Osteocyte (in vitro differentiated cells): Measurements from ENCODE around the gene FGR. TPM values are rescaled to one million over a fixed set of nuclear protein-coding genes. Genes with fewer than 3 reads are reported as not detected.
A peak's percentile ranks its signal among the peaks of the same experiment; 100 is the strongest.
"Not testable (repeated sequence)": the region's sequence is repeated elsewhere in the genome, so short reads cannot be mapped to it uniquely, and the experiment has no call there.

Experiments used
- DNase-seq: peaks from one replicate; pipeline ENCODE4 v3.0.0; 2021; ENCODE audit warnings: mixed read lengths; ENCODE audit not compliant: unreplicated experiment; ENCODE audit errors: extremely low spot score
- H3K27ac Mint-ChIP-seq: one replicate; pipeline ENCODE4 v1.8.0; 2021; ENCODE audit warnings: mild to moderate bottlenecking, mixed read lengths; ENCODE audit not compliant: unreplicated experiment
- H3K27me3 Mint-ChIP-seq: one replicate; pipeline ENCODE4 v1.8.0; 2021; ENCODE audit warnings: mixed read lengths; ENCODE audit not compliant: unreplicated experiment
- H3K36me3 Mint-ChIP-seq: one replicate; pipeline ENCODE4 v1.8.0; 2021; ENCODE audit warnings: mixed read lengths; ENCODE audit not compliant: unreplicated experiment
- H3K4me1 Mint-ChIP-seq: one replicate; pipeline ENCODE4 v1.8.0; 2021; ENCODE audit warnings: mixed read lengths; ENCODE audit not compliant: unreplicated experiment
- H3K4me3 Mint-ChIP-seq: one replicate; pipeline ENCODE4 v1.8.0; 2021; ENCODE audit warnings: mild to moderate bottlenecking, moderate library complexity, mixed read lengths; ENCODE audit not compliant: unreplicated experiment
- H3K9me3 Mint-ChIP-seq: one replicate; pipeline ENCODE4 v1.8.0; 2021; ENCODE audit warnings: mixed read lengths; ENCODE audit not compliant: unreplicated experiment
- CTCF ChIP-seq: fragments of 200-600 bp; sonication (generic); IDR thresholded peaks from 2 replicates; pipeline ENCODE4 v1.5.0; 2021; ENCODE audit warnings: antibody characterized with exemption, mild to moderate bottlenecking, moderate library complexity
- long read RNA-seq: library from polyadenylated mRNA; unstranded; transcript quantifications from one replicate; pipeline ENCODE4 v2.0.0, GENCODE V29; 2021
- total RNA-seq: library from RNA; stranded (reverse); gene quantifications from 2 replicates; pipeline ENCODE4 v1.2.1, GENCODE V29; 2021

FGR gene
- not detected in 2 replicates for total RNA-seq
- long read RNA-seq, result 0 reads

GRCh38 chr1:27634985-27635367 lies at the start of gene FGR:
TSS of gene FGR (minus strand) at chr1:27635185. CDS start at chr1:27623916, 11,269 bp downstream.
- TF ChIP-seq CTCF, result no peak
- no peak for DNase-seq
- Mint-ChIP-seq H3K27ac (no peak within 1 kb of the TSS), H3K9me3 (no peaks in the 10 kb centered on the region), H3K4me3 (peak within 1 kb of the TSS; percentile 42), H3K4me1 (peaks cover 20% of the 10 kb centered on the region), H3K27me3 (no peaks in the 10 kb centered on the region), H3K36me3 (no peaks in the 10 kb centered on the region)

DNA sequence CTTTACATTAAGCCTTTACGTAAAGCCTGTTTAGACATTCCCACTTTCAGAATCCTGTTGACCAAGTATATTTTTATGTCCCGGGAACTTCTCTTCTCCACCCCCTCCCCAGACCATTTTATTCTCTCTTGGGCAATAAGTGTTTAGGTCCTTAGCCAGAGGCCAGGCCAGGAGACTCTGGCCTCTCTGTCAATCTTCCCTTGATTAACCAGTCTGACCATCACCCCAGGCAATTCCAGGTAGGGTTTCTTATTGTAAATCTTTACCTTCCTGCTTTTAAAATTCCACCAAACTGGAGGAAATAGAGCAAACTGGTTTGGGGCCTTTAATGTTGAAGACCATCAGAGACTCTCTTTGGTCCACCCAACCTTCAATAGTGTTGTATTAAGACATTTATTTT lies 49.2 kb upstream of the FGR start:
- H3K27me3 Mint-ChIP-seq, result peaks cover 27% of the 10 kb centered on the region
- no peak for TF ChIP-seq CTCF
- H3K36me3 Mint-ChIP-seq, result no peaks in the 10 kb centered on the region
- H3K4me1 Mint-ChIP-seq, result peaks cover 1% of the 10 kb centered on the region
- H3K9me3 Mint-ChIP-seq, result no peaks in the 10 kb centered on the region
- no peak overlapping the region for H3K4me3 Mint-ChIP-seq
- H3K27ac Mint-ChIP-seq, result no peak overlapping the region
- no peak for DNase-seq

- Mint-ChIP-seq H3K9me3 (no peaks in the 10 kb centered on the region), H3K27ac (no peak overlapping the region), H3K4me3 (no peak overlapping the region), H3K27me3 (peaks cover 18% of the 10 kb centered on the region), H3K4me1 (no peaks in the 10 kb centered on the region), H3K36me3 (no peaks in the 10 kb centered on the region)
- no peak for DNase-seq
- TF ChIP-seq CTCF, result no peak
Observed at GRCh38 chr1:27682351-27682944, 47.5 kb upstream of the FGR start.

DNA sequence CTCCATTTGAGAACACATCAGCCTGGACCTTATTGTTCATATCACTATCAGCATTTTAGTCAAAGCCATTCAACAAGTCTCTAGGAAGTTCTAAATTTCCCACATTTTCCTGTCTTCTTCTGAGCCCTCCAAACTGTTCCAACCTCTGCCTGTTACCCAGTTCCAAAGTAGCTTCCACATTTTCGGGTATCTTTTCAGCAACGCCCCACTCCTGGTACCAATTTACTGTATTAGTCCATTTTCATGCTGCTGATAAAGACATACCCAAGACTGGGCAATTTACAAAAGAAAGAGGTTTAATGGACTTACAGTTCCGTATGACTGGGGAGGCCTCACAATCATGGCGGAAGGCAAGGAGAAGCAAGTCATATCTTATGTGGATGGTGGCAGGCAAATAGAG lies 46.6 kb upstream of the FGR start:
- H3K4me1 Mint-ChIP-seq, DNase-seq, H3K4me3 Mint-ChIP-seq, H3K36me3 Mint-ChIP-seq, H3K27ac Mint-ChIP-seq, H3K9me3 Mint-ChIP-seq: not testable (repeated sequence)
- peaks cover 13% of the 10 kb centered on the region for H3K27me3 Mint-ChIP-seq

DNA sequence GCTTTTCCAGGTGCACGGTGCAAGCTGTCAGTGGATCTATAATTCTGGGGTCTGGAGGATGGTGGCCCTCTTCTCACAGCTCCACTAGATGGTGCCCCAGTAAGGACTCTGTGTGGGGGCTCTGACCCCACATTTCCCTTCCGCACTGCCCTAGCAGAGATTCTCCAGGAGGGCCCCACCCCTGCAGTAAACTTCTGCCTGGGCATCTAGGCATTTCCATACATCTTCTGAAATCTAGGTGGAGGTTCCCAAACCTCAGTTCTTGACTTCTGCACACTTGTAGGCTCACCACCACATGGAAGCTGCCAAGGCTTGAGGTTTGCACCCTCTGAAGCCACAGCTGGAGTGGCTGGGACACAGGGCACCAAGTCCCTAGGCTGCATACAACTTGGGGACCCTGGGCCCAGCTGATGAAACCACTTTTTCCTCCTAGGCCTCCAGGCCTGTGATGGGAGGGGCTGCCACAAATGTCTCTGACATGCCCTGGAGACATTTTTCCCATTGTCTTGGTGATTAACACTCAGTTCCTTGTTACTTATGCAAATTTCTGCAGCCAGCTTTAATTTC lies 45.3 kb upstream of the FGR start:
- H3K4me3 Mint-ChIP-seq, H3K27ac Mint-ChIP-seq, H3K4me1 Mint-ChIP-seq, H3K36me3 Mint-ChIP-seq, H3K9me3 Mint-ChIP-seq, DNase-seq: not testable (repeated sequence)
- H3K27me3 Mint-ChIP-seq, result peaks cover 13% of the 10 kb centered on the region

GRCh38 chr1:27678747-27679146 lies 43.8 kb upstream of the FGR start:
- Mint-ChIP-seq H3K36me3 (no peaks in the 10 kb centered on the region), H3K9me3 (no peaks in the 10 kb centered on the region)

More at GRCh38 chr1:27678747-27679146, 43.8 kb upstream of the FGR start:
- no peak for DNase-seq
- H3K27me3 Mint-ChIP-seq, result peaks cover 5% of the 10 kb centered on the region
- H3K4me1 Mint-ChIP-seq, result no peaks in the 10 kb centered on the region
- no peak overlapping the region for H3K4me3 Mint-ChIP-seq
- TF ChIP-seq CTCF, result no peak
- H3K27ac Mint-ChIP-seq, result no peak overlapping the region
